IPS-18a (cell line): ENCODE measurements around the gene TAAR6.
"Not testable (repeated sequence)": the region's sequence is repeated elsewhere in the genome, so short reads cannot be mapped to it uniquely, and the experiment has no call there.

Experiments
- H3K27ac ChIP-seq: one replicate; pipeline ENCODE4 v1.5.1; 2013; ENCODE audit warnings: low read length
- H3K27me3 ChIP-seq: one replicate; pipeline ENCODE4 v1.6.1; 2013; ENCODE audit warnings: mild to moderate bottlenecking, low read length; ENCODE audit not compliant: control insufficient read depth, insufficient read depth
- H3K36me3 ChIP-seq: one replicate; pipeline ENCODE4 v1.6.1; 2013; ENCODE audit warnings: low read depth, low read length; ENCODE audit not compliant: control insufficient read depth
- H3K4me1 ChIP-seq: one replicate; pipeline ENCODE4 v1.6.1; 2013; ENCODE audit warnings: low read depth, low read length; ENCODE audit not compliant: control insufficient read depth
- H3K4me3 ChIP-seq: one replicate; pipeline ENCODE4 v1.5.1; 2013; ENCODE audit warnings: low read length
- H3K9ac ChIP-seq: one replicate; pipeline ENCODE4 v1.6.1; 2013; ENCODE audit warnings: mild to moderate bottlenecking, low read length, moderate library complexity
- H3K9me3 ChIP-seq: one replicate; pipeline ENCODE4 v1.6.1; 2013; ENCODE audit warnings: low read depth, low read length; ENCODE audit not compliant: control insufficient read depth

The TAAR6 gene, protein sequence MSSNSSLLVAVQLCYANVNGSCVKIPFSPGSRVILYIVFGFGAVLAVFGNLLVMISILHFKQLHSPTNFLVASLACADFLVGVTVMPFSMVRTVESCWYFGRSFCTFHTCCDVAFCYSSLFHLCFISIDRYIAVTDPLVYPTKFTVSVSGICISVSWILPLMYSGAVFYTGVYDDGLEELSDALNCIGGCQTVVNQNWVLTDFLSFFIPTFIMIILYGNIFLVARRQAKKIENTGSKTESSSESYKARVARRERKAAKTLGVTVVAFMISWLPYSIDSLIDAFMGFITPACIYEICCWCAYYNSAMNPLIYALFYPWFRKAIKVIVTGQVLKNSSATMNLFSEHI

DNA sequence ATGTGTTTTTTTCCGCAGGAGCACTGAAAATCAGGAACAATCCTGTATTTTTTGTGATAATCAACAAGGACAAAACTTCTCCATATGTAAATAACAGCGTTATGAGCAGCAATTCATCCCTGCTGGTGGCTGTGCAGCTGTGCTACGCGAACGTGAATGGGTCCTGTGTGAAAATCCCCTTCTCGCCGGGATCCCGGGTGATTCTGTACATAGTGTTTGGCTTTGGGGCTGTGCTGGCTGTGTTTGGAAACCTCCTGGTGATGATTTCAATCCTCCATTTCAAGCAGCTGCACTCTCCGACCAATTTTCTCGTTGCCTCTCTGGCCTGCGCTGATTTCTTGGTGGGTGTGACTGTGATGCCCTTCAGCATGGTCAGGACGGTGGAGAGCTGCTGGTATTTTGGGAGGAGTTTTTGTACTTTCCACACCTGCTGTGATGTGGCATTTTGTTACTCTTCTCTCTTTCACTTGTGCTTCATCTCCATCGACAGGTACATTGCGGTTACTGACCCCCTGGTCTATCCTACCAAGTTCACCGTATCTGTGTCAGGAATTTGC, at the start of gene TAAR6:
TAAR6 (plus strand) TSS at position 102 of the 557 bp plus-strand sequence; CDS start at position 102, 0 bp downstream.
- Histone ChIP-seq H3K9ac (no peak within 1 kb of the TSS), H3K9me3 (no peaks in the 10 kb centered on the region), H3K27ac (no peak within 1 kb of the TSS), H3K4me1 (peaks cover 18% of the 10 kb centered on the region), H3K27me3 (no peaks in the 10 kb centered on the region), H3K36me3 (no peaks in the 10 kb centered on the region), H3K4me3 (no peak within 1 kb of the TSS)

DNA sequence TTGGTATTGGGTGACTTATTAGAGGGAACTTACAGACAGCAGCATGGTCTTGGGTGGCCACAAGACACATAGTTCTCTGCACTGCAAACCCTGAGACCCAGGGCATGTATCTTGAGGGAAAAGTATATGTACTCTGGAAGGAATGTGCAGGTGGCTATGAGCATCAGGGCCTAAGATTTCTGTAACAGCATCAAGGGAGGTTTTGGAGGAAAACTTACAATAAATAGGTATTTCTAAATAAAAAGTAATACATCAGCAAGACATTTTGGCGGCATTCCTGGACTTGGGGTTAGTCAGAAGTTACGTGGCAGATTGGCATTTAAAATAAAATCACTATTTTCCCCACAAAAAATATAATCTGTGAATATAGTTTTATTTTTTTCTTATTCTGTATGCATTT, 49.2 kb upstream of the TAAR6 start:
- H3K27ac ChIP-seq, result no peak overlapping the region
- no peaks in the 10 kb centered on the region for H3K36me3 ChIP-seq
- no peaks in the 10 kb centered on the region for H3K9me3 ChIP-seq
- H3K4me3 ChIP-seq, result no peak overlapping the region
- H3K9ac ChIP-seq, result no peak overlapping the region
- H3K4me1 ChIP-seq, result peaks cover 4% of the 10 kb centered on the region
- H3K27me3 ChIP-seq, result no peaks in the 10 kb centered on the region

DNA sequence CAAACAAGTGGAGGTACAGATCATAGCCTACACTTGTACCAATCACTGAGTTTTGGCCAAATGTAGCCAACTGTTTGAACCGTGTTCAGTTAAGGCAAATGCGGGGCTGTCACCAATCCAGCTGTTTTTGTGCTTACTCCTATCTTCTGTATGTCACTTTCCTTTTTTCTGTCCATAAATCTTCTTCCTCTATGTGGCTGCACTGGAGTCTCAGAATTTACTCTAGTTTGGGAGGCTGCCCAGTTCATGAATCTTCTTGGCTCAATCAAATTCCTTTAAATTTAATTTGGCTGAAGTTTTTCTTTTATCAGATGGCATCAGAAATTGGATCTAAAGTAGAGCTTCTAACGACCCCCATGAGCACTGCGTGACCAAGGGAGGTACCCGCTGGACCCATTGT, 45.5 kb upstream of the TAAR6 start:
- no peak overlapping the region for H3K9ac ChIP-seq
- H3K4me1 ChIP-seq, result peaks cover 12% of the 10 kb centered on the region
- no peaks in the 10 kb centered on the region for H3K36me3 ChIP-seq
- H3K4me3 ChIP-seq, result no peak overlapping the region
- no peak overlapping the region for H3K27ac ChIP-seq
- no peaks in the 10 kb centered on the region for H3K27me3 ChIP-seq
- no peaks in the 10 kb centered on the region for H3K9me3 ChIP-seq

DNA sequence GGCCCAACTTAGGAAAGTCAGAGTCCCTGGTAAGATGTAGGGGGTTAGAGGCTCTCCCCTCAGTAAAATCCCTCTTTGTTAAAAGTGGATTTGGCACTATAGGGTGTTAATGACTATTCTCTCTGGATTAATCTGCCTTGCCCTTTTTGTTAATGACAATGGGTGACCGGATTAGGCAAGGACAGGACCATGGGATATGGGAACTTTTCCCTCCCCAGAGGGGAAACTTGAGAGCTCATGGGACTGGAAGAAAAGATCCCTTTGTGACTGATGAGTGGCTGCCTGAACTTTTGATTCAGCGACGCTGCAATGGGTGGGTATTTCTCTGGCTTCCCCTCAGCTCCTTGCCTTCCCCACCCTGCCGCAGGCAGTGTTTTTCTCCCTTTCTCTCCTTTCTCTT, 44.3 kb upstream of the TAAR6 start:
- Histone ChIP-seq H3K4me3 (no peak overlapping the region), H3K27me3 (no peaks in the 10 kb centered on the region), H3K27ac (no peak overlapping the region), H3K9ac (no peak overlapping the region), H3K4me1 (peaks cover 12% of the 10 kb centered on the region), H3K36me3 (no peaks in the 10 kb centered on the region), H3K9me3 (no peaks in the 10 kb centered on the region)

DNA sequence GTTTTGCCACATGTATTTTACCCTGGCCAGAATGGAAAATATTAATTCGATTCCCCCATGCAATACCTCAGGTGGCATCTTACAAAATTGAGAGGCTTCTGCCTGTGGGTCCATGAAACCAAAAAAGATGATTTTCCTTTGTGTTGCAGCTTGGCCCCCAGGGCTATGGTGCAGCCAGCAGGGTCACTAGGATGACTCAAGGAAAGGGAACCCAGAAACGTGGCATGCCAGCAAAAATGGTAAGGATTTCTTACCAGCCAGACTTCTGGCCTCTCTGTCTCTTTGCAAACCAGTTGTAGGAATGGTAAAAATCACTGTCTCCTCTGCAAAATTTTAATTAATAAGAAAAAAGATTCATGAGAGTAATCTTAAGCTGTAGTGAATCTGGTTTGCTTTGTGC, 43.7 kb upstream of the TAAR6 start:
- Histone ChIP-seq H3K36me3 (no peaks in the 10 kb centered on the region), H3K4me1 (peaks cover 12% of the 10 kb centered on the region), H3K4me3 (no peak overlapping the region), H3K27me3 (no peaks in the 10 kb centered on the region), H3K27ac (no peak overlapping the region), H3K9me3 (no peaks in the 10 kb centered on the region), H3K9ac (no peak overlapping the region)

DNA sequence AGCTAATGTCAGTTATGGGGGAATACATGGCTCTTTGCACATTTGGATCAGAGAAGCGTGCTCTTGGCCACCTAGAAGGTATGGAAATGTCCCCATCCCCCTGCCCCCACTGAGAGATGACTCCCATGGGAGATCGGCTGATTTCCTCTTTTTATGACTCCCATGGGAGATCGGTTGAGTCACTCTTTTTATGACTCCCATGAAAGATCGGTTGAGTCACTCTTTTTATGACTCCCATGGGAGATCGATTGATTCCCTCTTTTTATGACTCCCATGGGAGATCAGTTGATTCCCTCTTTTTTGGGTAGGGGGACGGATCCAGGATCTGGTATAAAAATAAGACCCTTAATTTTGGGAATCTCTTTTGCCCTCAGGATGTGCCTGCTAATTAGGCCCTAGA, 42.3 kb upstream of the TAAR6 start:
- Histone ChIP-seq H3K4me1 (peaks cover 12% of the 10 kb centered on the region), H3K9me3 (no peaks in the 10 kb centered on the region), H3K27me3 (no peaks in the 10 kb centered on the region), H3K27ac (no peak overlapping the region), H3K36me3 (no peaks in the 10 kb centered on the region), H3K4me3 (no peak overlapping the region), H3K9ac (no peak overlapping the region)

DNA sequence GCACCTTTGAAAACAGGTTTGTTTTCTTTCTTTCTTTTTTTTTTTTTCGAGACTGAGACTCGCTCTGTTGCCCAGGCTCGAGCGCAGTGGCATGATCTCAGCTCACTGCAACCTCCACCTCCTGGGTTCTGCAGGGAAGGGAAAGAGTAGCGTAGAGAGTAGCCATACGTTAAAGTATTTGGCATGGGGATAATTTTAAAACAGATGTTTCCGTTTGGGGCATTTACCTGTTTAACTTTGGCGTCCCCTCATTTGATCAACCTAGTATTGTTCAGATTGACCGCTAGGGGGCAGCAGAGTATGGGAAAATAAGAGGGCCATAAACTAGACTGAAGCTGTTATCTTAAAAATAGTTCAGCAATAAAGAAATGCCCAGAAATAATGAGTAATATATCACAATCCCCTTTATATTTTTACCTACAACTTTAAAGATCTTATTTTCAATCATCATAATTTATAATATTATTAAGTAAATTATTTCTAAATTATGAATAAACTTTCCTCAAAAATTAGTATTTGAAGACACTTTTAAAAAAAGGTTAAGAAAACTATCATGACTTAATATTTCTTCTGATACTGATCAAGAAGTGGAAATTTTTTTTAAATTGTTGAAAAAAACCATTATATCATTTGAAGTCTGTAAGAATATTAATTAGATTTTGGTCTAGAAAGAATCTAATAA, 39.7 kb upstream of the TAAR6 start:
- H3K27ac ChIP-seq, result no peak overlapping the region
- H3K9ac ChIP-seq, result no peak overlapping the region
- no peaks in the 10 kb centered on the region for H3K36me3 ChIP-seq
- no peaks in the 10 kb centered on the region for H3K27me3 ChIP-seq
- no peaks in the 10 kb centered on the region for H3K9me3 ChIP-seq
- H3K4me1 ChIP-seq, result peaks cover 12% of the 10 kb centered on the region
- peak overlapping the region; percentile 44 for H3K4me3 ChIP-seq

DNA sequence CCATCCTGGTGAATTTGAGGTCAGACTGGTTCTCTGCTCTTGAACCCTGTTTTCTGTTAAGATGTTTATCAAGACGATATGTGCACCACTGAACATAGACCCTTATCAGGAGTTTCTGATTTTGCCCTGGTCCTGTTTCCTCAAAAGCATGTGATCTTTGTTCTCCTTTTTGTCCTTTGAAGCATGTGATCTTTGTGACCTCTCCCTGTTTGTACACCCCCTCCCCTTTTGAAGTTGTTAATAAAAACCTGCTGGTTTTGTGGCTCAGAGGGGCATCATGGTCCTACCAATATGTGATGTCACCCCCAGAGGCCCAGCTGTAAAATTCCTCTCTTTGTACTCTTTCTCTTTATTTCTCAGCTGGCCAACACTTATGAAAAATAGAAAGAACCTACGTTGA, 35.6 kb upstream of the TAAR6 start:
- H3K9me3 ChIP-seq, H3K27ac ChIP-seq, H3K4me1 ChIP-seq, H3K4me3 ChIP-seq, H3K9ac ChIP-seq, H3K27me3 ChIP-seq, H3K36me3 ChIP-seq: not testable (repeated sequence)

DNA sequence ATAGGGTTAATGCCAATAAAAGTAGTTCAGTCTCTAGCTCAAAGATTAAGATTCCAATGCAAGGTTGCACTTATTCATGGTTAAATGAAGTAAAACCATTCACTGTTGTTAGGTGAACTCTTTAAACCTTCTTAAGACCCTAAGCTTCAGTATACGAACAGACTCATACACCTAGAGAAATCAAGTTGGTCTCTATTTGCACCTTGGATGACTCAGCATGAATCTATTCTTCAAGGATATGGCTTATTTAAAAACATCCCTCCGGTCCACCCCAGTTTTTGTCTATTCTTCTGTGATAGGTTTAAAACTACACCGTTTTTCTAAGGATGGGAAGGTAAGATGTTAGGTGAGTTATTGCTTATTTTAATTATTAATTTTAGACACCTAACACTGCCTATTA, 33.0 kb upstream of the TAAR6 start:
- no peak overlapping the region for H3K9ac ChIP-seq
- H3K27ac ChIP-seq, result no peak overlapping the region
- no peaks in the 10 kb centered on the region for H3K4me1 ChIP-seq
- no peaks in the 10 kb centered on the region for H3K36me3 ChIP-seq
- no peak overlapping the region for H3K4me3 ChIP-seq
- H3K9me3 ChIP-seq, result no peaks in the 10 kb centered on the region
- no peaks in the 10 kb centered on the region for H3K27me3 ChIP-seq

DNA sequence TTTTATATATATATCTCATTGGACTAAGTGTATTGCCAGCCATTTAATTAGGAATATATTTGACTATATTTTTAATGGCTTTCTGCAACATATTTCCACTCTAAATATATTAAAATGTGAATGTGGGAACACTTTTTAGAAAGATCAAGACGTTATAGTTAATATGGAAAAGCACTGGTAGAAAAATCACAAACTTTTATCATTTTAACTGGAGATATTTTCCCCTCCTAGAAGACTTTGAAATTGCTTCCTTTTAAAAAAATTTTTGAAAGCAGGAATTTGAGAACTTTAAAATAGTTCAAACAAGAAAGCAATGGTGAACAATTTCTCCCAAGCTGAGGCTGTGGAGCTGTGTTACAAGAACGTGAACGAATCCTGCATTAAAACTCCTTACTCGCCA, 32.1 kb upstream of the TAAR6 start, which contains the start of gene TAAR9:
TAAR9 (plus strand) TSS at position 301 of the 400 bp plus-strand sequence; CDS start at position 314, 13 bp downstream.
- Histone ChIP-seq H3K27me3 (no peaks in the 10 kb centered on the region), H3K9me3 (no peaks in the 10 kb centered on the region), H3K4me3 (no peak within 1 kb of the TSS), H3K9ac (no peak within 1 kb of the TSS), H3K27ac (no peak within 1 kb of the TSS), H3K4me1 (no peaks in the 10 kb centered on the region), H3K36me3 (no peaks in the 10 kb centered on the region)

DNA sequence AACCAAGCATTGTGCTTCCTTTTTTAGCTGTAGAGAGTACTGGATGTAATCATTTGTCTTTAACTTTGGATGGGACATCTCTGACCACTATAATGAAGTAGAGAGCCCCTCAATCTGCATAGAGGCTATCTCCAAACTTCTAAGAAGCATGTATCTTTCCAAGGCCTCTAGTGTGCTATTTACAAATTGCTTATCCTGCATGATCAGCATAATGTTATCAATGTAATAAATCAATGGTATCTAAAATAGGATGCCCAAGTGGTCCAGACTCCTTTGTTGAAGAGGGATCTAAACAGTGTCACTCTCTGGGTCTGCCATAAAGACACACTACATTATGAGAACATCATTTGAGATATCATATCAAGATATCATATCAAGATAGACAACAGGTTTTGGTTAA, 25.3 kb upstream of the TAAR6 start:
- Histone ChIP-seq H3K9me3 (no peaks in the 10 kb centered on the region), H3K27ac (no peak overlapping the region), H3K4me3 (no peak overlapping the region), H3K36me3 (no peaks in the 10 kb centered on the region), H3K27me3 (no peaks in the 10 kb centered on the region), H3K4me1 (peaks cover 7% of the 10 kb centered on the region), H3K9ac (no peak overlapping the region)
